ENCODE measurements around the gene UCK1.
"Not testable (repeated sequence)": the region's sequence is repeated elsewhere in the genome, so short reads cannot be mapped to it uniquely, and the experiment has no call there.

GRCh38 chr9:131550465-131550864 is 19.4 kb upstream of the UCK1 start:
- not testable (repeated sequence) for TF ChIP-seq POLR2A (IDR thresholded peaks at IDR 0.05; ENCODE audit: extremely low read depth, insufficient read length); MYC (IDR thresholded peaks at IDR 0.05; ENCODE audit: low read depth, low read length)
- TF ChIP-seq, protein P1, sequence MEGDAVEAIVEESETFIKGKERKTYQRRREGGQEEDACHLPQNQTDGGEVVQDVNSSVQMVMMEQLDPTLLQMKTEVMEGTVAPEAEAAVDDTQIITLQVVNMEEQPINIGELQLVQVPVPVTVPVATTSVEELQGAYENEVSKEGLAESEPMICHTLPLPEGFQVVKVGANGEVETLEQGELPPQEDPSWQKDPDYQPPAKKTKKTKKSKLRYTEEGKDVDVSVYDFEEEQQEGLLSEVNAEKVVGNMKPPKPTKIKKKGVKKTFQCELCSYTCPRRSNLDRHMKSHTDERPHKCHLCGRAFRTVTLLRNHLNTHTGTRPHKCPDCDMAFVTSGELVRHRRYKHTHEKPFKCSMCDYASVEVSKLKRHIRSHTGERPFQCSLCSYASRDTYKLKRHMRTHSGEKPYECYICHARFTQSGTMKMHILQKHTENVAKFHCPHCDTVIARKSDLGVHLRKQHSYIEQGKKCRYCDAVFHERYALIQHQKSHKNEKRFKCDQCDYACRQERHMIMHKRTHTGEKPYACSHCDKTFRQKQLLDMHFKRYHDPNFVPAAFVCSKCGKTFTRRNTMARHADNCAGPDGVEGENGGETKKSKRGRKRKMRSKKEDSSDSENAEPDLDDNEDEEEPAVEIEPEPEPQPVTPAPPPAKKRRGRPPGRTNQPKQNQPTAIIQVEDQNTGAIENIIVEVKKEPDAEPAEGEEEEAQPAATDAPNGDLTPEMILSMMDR (IDR thresholded peaks at IDR 0.05; ENCODE audit: low read depth, low read length), result not testable (repeated sequence)
- TF ChIP-seq, protein P2, sequence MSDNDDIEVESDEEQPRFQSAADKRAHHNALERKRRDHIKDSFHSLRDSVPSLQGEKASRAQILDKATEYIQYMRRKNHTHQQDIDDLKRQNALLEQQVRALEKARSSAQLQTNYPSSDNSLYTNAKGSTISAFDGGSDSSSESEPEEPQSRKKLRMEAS (IDR thresholded peaks at IDR 0.05; ENCODE audit: low read depth, low read length), result not testable (repeated sequence)
